ENCODE data around the gene SH3D21. TPM values are rescaled to one million over a fixed set of nuclear protein-coding genes. Genes with fewer than 3 reads are reported as not detected.

The SH3D21 gene
- total and polyA plus RNA-seq, 2 of the 8 experiments (the other 6 are each of a cell fraction or from before 2014, with no cell fraction given) = 3.4 to 8.6 TPM

DNA sequence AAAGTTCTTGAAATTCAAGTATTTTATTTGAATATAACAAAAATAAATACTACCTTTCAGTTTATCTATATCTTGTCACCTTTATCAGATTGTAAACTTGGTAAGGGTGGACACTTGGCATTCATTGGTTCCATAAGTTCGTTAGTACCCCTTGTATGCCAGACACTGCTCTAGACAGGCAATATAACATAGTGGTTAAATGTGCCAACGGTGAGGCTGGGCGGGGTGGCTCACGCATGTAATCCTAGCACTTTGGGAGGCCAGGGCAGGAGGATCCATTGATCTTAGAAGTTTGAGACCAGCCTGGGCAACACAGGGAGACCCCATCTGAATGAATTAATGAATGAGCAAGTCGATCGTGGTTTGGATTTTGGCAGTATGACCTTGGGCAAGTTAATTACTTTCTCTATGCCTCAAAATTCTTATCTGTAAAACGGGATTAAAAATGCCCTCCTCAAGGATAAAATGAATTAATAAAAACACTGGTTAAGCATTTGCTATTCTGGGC is 26.3 kb upstream of the SH3D21 start:
- no peak for DNase-seq (ENCODE audit: low read depth in 1 of 2, low spot score in 2 of 2)
- Histone ChIP-seq H2BK15ac (ENCODE audit: low read length) (no peak overlapping the region), H3K56ac (replicated peaks; ENCODE audit: insufficient read length, low read depth, low read length) (no peak overlapping the region), H4K5ac (ENCODE audit: insufficient read length, low read depth, low read length) (no peak overlapping the region), H3K27me3 (replicated peaks in 1 of 4; ENCODE audit: control insufficient read depth in 3 of 4, extremely low read depth in 1 of 4, insufficient read depth in 3 of 4, low read length in 3 of 4) (no peaks in the 10 kb centered on the region), H3K4ac (replicated peaks; ENCODE audit: insufficient read length, low read depth, low read length) (no peak overlapping the region), H2BK12ac (ENCODE audit: low read depth, low read length) (no peak overlapping the region), H4K8ac (ENCODE audit: extremely low read depth, insufficient read depth, low read length) (no peak overlapping the region), H4K91ac (replicated peaks; ENCODE audit: insufficient read length, low read length) (no peak overlapping the region), H3K23me2 (ENCODE audit: low read depth, low read length) (no peaks in the 10 kb centered on the region), H2AFZ (ENCODE audit: low read length) (no peak overlapping the region), H2BK5ac (ENCODE audit: low read depth, low read length) (no peak overlapping the region), H2BK20ac (ENCODE audit: low read length) (no peak overlapping the region), H3K9ac (replicated peaks in 1 of 4; ENCODE audit: extremely low read depth in 1 of 4, low read depth in 3 of 4, low read length in 3 of 4) (no peak overlapping the region), H3K79me2 (ENCODE audit: control insufficient read depth in 1 of 2, insufficient read depth in 2 of 2, low read length in 2 of 2) (peaks cover 0 to 25% of the 10 kb centered on the region in 2 experiments; a peak in 2 of 4 replicates), H3K9me3 (ENCODE audit: insufficient read depth in 2 of 2, low read depth in 1 of 2, low read length in 1 of 2) (no peaks in the 10 kb centered on the region), H2BK120ac (replicated peaks; ENCODE audit: low read depth, low read length) (no peak overlapping the region), H3K23ac (ENCODE audit: insufficient read length) (no peak overlapping the region), H3K14ac (ENCODE audit: insufficient read length) (no peak overlapping the region), H2AK5ac (ENCODE audit: low read depth, low read length) (no peak overlapping the region), H3K4me1 (replicated peaks in 1 of 4; ENCODE audit: control insufficient read depth in 3 of 4, insufficient read depth in 4 of 4, low read length in 3 of 4) (no peaks in the 10 kb centered on the region), H3K4me3 (ENCODE audit: extremely low read depth in 1 of 4, insufficient read depth in 2 of 4, low read depth in 3 of 4, low read length in 4 of 4) (no peak overlapping the region), H3K18ac (ENCODE audit: extremely low read depth, low read length) (no peak overlapping the region), H3K79me1 (ENCODE audit: low read depth, low read length) (peaks cover 2% of the 10 kb centered on the region; the same call in 1 of the 2 replicates), H3K4me2 (ENCODE audit: insufficient read depth in 1 of 2, low read depth in 2 of 2, low read length in 2 of 2) (no peak overlapping the region), H3K27ac (ENCODE audit: low read depth, low read length) (no peak overlapping the region), H3K36me3 (ENCODE audit: control insufficient read depth in 2 of 4, insufficient read depth in 4 of 4, low read length in 3 of 4) (peaks cover 0 to 20% (median 12%) of the 10 kb centered on the region in 4 experiments; a peak in 6 of 8 replicates), H4K20me1 (replicated peaks in 1 of 2; ENCODE audit: control insufficient read depth in 1 of 2, insufficient read depth in 2 of 2, low read length in 2 of 2) (peaks cover 0 to 3% of the 10 kb centered on the region in 2 experiments)
- WGBS, 2 experiments (ENCODE audit: extremely low coverage in 1 of 2, insufficient coverage in 1 of 2, insufficient read length in 1 of 2, insufficient replicate concordance in 2 of 2, low coverage in 1 of 2, low lambda C conversion rate in 2 of 2, missing lambda C conversion rate in 1 of 2) = 93% methylated on average over 7 of the region's 7 CpGs; no CpG with 5 or more reads in 1 of the 2 experiments
- TF ChIP-seq HDAC6 (IDR thresholded peaks at IDR 0.05; ENCODE audit: low read depth, low read length) (no peak), KDM5A (IDR thresholded peaks at IDR 0.05; ENCODE audit: low read length) (no peak)
- no peak for FAIRE-seq
- CTCF ChIA-PET (ENCODE audit: partially characterized antibody) = interaction anchor here (0.6 to 6.0 kb wide), 7 partner anchors 10 to 180 kb away, joined by 3 to 26 read pairs (median 5); partner anchors contain the start of gene TRAPPC3
- POLR2A ChIA-PET (ENCODE audit: partially characterized antibody) = interaction anchor here (0.9 to 2.4 kb wide), 2 partner anchors 26 to 152 kb away, joined by 3 to 7 read pairs; partner anchors contain the start of gene SH3D21
